ENCODE results near the gene SLC35F4.
"Not testable (repeated sequence)": the region's sequence is repeated elsewhere in the genome, so short reads cannot be mapped to it uniquely, and the experiment has no call there.

SLC35F4 gene

DNA sequence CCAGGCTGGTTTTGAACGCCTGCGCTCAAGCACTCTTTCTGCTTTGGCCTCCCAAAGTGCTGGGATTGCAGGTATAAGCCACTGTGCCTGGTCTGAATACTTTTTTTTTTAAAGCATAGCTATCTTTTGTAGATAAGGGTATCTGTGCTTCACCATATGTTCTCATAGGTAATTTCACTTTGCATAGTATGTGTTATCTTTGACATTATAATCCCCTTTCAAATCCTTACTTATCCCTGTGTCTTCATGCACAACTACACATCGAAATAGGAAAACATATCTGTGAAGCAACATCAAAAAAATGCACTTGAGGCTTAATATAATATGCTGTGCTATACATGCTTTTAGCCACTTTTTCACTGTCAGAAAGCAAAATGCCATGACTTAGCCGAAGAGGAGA is 94.1 kb downstream of the SLC35F4 start:
- no peak for DNase-seq

- DNase-seq = no peak
These were observed 95.9 kb downstream of the SLC35F4 start for GRCh38 chr14:57769863-57770523.

GRCh38 chr14:57761800-57762199 is 104.1 kb downstream of the SLC35F4 start:
- DNase-seq = no peak

GRCh38 chr14:57760896-57761295 is 105.0 kb downstream of the SLC35F4 start:
- no peak for DNase-seq

DNA sequence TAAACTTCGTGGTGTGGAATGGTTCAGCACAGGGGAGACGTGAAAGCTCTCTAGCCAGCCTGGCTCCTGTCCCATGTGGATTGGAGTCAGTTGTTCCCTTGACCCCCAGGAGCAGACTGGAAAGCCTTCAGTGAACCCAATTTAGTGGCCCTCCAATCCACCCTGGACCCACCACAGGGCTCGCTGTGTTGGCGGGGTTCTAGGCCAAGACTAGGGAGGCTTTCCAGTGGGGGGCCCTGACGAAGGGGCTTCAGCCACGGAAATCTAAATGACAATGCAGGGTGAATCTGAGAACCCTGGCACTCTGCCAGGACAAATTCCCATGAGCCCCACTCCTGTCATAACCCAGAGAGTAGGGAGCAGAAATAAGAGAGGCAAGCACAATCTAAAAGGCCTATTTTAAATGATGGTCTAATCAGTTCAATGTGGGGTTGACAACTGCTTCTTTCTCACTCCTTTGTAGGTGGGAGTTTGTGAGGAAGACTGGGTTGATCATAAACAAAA is 110.8 kb downstream of the SLC35F4 start:
- DNase-seq = no peak

DNA sequence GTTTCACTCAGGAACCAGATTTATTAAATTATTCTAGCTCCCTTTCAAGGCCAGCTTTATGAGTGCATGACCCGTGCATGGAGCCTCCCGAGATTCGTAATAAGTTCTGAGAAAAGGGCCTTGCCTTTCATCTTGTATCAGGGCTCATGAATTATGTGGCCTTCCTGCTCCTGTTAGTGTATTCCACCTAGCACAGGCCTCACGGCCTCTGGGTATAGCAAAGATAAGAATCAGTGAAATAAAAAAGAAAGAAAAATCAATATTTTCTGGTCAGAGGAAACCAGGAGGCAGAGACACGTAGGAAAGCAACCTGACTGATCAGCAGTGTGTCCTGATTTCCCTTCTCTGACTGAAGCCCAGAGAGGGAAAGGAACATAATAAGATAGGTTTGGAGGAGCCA is 111.4 kb downstream of the SLC35F4 start:
- no peak for DNase-seq

- no peak for DNase-seq
These were observed 112.1 kb downstream of the SLC35F4 start for GRCh38 chr14:57753821-57754220.

DNA sequence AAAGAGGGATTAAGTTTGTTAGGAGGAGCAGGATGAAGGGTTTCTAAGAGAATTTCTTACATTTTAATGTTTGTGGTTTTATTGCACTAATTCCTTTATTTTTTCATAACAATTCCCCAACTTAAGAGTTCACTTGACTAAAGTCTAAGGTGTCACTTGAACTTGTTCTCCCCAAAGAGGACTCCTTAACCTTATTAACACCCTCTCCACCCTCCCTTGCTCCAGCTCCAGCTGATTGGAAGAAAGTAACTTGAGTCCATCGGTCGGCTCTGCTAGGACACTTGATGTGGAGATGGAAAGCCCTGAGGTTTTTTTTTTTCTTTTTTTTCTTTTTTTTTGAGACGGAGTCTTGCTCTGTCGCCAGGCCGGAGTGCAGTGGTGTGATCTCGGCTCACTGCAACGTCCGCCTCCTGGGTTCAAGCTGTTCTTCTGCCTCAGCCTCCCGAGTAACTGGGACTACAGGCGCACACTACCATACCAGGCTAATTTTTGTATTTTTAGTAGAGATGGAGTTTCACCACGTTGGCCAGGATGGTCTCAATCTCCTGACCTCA is 113.7 kb downstream of the SLC35F4 start:
- not testable (repeated sequence) for DNase-seq

GRCh38 chr14:57751400-57751799 is 114.5 kb downstream of the SLC35F4 start:
- no peak for DNase-seq

DNA sequence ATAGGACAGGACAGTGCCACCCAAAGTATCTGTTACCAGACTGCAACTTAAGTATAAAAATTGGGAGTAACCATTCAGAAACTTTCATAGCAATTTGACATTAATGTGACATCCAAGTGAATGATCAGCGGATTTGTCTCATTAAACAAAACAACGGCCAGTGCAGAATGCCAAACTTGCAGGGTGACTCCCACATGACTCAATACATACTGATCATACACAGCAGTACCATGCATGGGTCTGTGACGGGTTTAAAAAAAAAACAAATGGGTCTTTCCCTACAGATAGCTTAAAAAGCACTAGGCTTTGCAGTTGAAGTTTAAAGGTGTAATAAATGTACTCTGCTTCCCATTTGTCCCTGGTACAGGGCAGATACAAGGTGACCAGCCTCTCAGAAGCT is 116.6 kb downstream of the SLC35F4 start:
- DNase-seq = no peak

GRCh38 chr14:57748279-57748678 is 117.6 kb downstream of the SLC35F4 start:
- no peak for DNase-seq

DNA sequence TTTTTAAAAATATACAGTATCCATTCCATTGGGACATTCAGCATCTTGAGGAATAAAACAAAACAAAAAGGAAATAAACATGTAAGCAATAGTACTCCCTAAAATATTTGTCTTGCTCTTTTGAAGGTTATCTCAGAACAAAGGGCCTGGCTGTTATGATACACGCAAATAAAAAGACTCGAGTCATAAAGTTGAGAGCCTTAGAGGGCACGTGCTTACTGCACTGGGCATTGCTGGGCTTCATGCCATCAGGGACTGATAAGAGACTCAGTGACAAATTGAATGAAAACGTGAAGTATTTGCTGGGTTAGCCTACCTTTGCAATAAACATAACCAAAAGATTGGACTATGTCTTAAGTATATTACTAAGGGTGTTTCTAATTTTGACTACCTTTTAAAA is 118.9 kb downstream of the SLC35F4 start:
- DNase-seq = no peak

DNA sequence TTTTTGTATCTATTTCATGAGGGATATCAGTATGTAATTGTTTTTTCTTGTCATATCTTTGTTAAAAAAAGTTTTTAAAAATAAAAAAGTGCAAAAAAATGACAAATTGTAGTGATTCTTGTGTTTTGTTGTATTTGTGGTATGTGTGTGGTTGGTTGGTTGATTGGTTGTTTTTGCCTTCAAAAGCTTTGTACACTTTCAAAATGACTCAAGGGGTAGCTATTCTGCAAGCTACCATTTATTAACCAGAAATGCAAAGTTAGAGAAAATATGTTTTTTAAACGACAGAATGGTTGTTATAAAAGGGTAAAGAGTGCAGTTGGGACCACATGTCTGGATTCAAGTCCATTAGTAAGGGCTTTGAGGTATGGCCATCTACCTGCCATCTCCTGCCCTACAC is 119.3 kb downstream of the SLC35F4 start:
- DNase-seq = no peak

- DNase-seq = no peak
These were observed 126.4 kb downstream of the SLC35F4 start for GRCh38 chr14:57739516-57739915.

DNA sequence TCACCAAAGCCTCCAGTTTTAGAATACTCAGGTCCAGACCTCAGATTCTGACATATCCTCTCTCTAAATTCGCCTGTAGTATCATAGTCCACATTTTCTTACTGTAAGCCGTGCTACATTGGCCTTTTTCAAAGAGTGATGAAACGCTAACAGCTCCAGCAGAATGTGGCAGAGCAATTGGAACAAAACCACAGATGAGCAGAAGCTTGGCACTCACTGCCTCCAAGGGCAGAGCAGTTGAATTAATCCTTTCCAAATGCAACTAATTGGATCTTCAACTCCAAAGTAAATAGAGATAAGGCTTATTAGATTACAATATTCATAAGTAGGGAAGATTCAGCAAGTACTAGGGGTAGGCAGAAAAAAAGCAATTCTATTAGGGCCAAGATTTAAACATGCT is 128.3 kb downstream of the SLC35F4 start:
- no peak for DNase-seq

GRCh38 chr14:57736391-57736790 is 129.5 kb downstream of the SLC35F4 start:
- no peak for DNase-seq

DNA sequence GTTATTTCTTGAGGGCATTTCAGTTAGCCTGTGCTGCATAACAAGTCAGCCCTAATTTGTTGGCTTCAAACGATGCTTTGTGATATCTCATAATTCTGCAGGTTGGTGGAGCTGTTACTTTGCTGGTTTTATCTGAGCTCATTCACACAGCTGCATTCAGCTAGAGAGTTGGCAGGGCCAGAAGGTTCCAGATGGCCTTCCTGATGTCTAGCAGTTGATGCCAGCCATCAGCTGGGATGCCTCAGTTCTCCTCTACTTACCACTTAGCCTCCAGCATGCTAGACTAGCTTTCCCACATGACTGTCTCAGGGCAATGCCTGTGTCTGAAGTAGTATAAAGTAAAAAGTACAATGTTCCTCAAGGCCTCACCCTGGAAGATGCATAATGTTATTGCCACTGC is 130.6 kb downstream of the SLC35F4 start:
- DNase-seq = no peak

DNA sequence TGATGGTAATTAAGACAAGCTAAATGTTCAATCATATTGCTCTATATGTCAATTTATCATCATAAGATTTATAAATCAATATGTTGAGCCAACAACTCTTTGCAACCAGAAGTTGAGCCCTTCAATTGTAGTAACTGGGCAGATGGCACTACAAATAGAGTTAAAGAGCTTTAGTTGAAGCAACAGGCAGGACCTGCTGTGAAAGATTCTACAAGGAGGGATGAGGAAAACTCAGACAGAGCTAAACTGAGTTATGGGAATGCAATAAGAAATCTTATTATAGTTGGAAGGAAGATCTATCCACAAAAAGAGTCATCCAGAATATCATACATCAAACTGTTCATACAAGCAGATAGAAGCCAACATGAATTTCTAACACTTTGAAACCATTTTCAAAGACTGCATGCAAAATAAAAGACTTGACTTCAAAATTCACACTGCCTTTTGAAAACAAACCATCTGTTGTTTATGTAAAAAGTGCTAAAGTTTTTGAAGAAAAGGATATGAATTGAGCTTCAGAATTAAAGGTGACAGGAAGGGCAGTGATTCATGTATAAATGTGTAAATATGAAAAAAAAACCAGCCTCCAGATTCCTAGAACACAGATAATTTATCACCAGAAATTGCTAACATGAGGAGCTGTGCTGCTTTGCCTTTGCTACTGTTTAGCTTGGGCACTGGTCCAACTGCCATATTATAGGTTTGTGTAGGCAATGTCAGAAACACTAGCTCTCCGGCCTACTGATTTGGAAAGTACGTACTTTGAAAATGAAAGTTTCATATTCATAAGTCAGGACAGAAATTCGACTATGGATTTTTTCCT is 133.2 kb downstream of the SLC35F4 start:
- no peak for DNase-seq

- DNase-seq = no peak
These were observed 136.4 kb downstream of the SLC35F4 start for GRCh38 chr14:57729208-57730187.

- no peak for DNase-seq
These were observed 140.4 kb downstream of the SLC35F4 start for GRCh38 chr14:57725399-57726077.

DNA sequence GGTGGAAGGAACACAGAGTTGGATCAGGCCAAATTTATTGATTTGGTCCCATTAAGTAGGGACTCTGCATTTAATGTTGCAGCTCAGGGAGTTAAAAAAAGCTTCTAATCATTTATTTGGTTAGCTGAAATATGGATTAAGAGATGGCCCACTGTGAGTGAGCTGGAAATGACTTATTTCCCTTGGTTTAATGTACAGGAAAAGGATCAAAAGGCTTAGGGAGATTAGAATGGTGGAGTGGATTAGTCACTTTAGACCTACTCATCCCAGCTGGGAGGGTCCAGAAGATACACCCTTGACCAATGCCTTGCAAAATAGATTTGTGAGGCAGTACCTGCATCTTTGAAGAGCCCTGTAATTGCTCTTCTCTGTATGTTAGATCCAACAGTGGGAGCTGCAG is 143.8 kb downstream of the SLC35F4 start:
- DNase-seq = not testable (repeated sequence)

GRCh38 chr14:57714487-57714931 is 151.4 kb downstream of the SLC35F4 start:
- DNase-seq = no peak
